ENCODE results near the gene AP1B1. TPM values are rescaled to one million over a fixed set of nuclear protein-coding genes. Genes with fewer than 3 reads are reported as not detected.

Gene AP1B1
- total and polyA plus RNA-seq, 2 experiments from 2014 or later = 46.6 to 50.1 TPM

GRCh38 chr22:29325785-29326315 lies 62.5 kb downstream of the AP1B1 start:
- no peaks in the 10 kb centered on the region for H3K27me3 ChIP-seq
- no peak overlapping the region for H2AFZ ChIP-seq
- H4K20me1 ChIP-seq (ENCODE audit: insufficient read depth, poor library complexity, severe bottlenecking) = no peaks in the 10 kb centered on the region
- no peaks in the 10 kb centered on the region for H3K9me3 ChIP-seq (ENCODE audit: low read depth)
- WGBS (ENCODE audit: low lambda C conversion rate, missing lambda C conversion rate) = 88% methylated on average over 9 of the region's 9 CpGs
- no peak for TF ChIP-seq CTCF (IDR thresholded peaks at IDR 0.05; ENCODE audit: poor library complexity)
- TF ChIP-seq EZH2phosphoT487 (IDR thresholded peaks at IDR 0.05; ENCODE audit: low read depth, severe bottlenecking, unreplicated experiment) = no peak
- no peak for TF ChIP-seq EZH2 (IDR thresholded peaks at IDR 0.05; ENCODE audit: borderline replicate concordance)
- no peaks in the 10 kb centered on the region for H3K36me3 ChIP-seq (replicated peaks; ENCODE audit: insufficient read depth, low read depth)
- H3K4me2 ChIP-seq = no peak overlapping the region
- DNase-seq (ENCODE audit: low spot score) = no peak
- H3K4me3 ChIP-seq = no peak overlapping the region
- H3K27ac ChIP-seq = no peak overlapping the region
- no peaks in the 10 kb centered on the region for H3K4me1 ChIP-seq (ENCODE audit: insufficient read depth)
- H3K79me2 ChIP-seq = no peaks in the 10 kb centered on the region
- H3K9me2 ChIP-seq (replicated peaks; ENCODE audit: insufficient read depth) = no peaks in the 10 kb centered on the region

GRCh38 chr22:29325356-29325755 lies 63.0 kb downstream of the AP1B1 start:
- H3K36me3 ChIP-seq (replicated peaks; ENCODE audit: insufficient read depth, low read depth) = no peaks in the 10 kb centered on the region
- no peaks in the 10 kb centered on the region for H3K9me3 ChIP-seq (ENCODE audit: low read depth)
- DNase-seq (ENCODE audit: low spot score) = no peak
- no peak overlapping the region for H3K27ac ChIP-seq
- no peak overlapping the region for H2AFZ ChIP-seq
- no peaks in the 10 kb centered on the region for H4K20me1 ChIP-seq (ENCODE audit: insufficient read depth, poor library complexity, severe bottlenecking)
- no peaks in the 10 kb centered on the region for H3K4me1 ChIP-seq (ENCODE audit: insufficient read depth)
- WGBS (ENCODE audit: low lambda C conversion rate, missing lambda C conversion rate) = 76% methylated on average over 8 of the region's 8 CpGs
- no peaks in the 10 kb centered on the region for H3K27me3 ChIP-seq
- H3K9me2 ChIP-seq (replicated peaks; ENCODE audit: insufficient read depth) = no peaks in the 10 kb centered on the region
- no peak for TF ChIP-seq EZH2 (IDR thresholded peaks at IDR 0.05; ENCODE audit: borderline replicate concordance)
- TF ChIP-seq EZH2phosphoT487 (IDR thresholded peaks at IDR 0.05; ENCODE audit: low read depth, severe bottlenecking, unreplicated experiment) = no peak
- TF ChIP-seq CTCF (IDR thresholded peaks at IDR 0.05; ENCODE audit: poor library complexity) = no peak
- no peaks in the 10 kb centered on the region for H3K79me2 ChIP-seq
- no peak overlapping the region for H3K4me3 ChIP-seq
- H3K4me2 ChIP-seq = no peak overlapping the region

DNA sequence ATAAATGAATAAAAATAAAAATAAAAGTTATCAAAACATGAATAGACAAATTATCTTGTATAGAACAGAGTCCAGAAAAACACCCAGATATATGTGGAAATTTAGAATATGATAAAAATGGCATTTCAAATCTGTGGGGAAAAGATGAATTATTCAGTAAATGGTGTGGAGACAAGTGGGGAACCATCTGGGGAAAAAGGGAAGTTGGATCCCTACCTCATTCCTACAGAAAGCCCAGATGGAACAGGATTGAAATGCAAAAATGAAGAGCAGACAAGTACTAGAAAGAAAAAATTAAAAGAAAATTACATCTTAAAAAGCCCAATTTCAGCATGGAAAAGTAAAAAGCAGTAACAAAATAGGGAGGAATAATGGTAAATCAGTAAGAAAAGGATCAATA lies 64.7 kb downstream of the AP1B1 start:
- no peak for TF ChIP-seq EZH2 (IDR thresholded peaks at IDR 0.05; ENCODE audit: borderline replicate concordance)
- TF ChIP-seq EZH2phosphoT487 (IDR thresholded peaks at IDR 0.05; ENCODE audit: low read depth, severe bottlenecking, unreplicated experiment) = no peak
- TF ChIP-seq CTCF (IDR thresholded peaks at IDR 0.05; ENCODE audit: poor library complexity) = no peak
- no peaks in the 10 kb centered on the region for H3K9me3 ChIP-seq (ENCODE audit: low read depth)

DNA sequence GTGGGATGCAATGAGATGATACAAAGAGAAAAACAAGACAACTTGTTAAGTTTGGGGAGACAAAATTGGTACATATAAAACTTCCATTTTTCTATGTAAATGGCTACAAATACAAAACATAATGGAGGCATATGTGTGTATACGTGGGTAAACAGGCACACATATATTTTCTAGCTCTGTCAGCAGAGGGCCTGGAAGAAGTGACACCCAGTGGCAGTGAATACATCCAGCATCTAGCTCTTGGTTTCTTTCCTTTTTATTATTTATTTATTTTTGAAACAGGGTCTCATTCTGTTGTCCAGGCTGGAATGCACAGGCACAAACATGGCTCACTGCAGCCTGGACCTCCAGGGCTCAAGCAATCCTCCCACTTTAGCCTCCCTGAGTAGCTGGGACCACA lies 67.8 kb downstream of the AP1B1 start:
- Histone ChIP-seq H3K27ac (no peak overlapping the region), H3K9me2 (replicated peaks; ENCODE audit: insufficient read depth) (no peaks in the 10 kb centered on the region), H3K36me3 (replicated peaks; ENCODE audit: insufficient read depth, low read depth) (no peaks in the 10 kb centered on the region), H3K9me3 (ENCODE audit: low read depth) (no peaks in the 10 kb centered on the region), H4K20me1 (ENCODE audit: insufficient read depth, poor library complexity, severe bottlenecking) (no peaks in the 10 kb centered on the region), H3K27me3 (peaks cover 10% of the 10 kb centered on the region), H2AFZ (no peak overlapping the region), H3K4me1 (ENCODE audit: insufficient read depth) (no peaks in the 10 kb centered on the region), H3K79me2 (no peaks in the 10 kb centered on the region), H3K4me2 (no peak overlapping the region), H3K4me3 (no peak overlapping the region)
- TF ChIP-seq EZH2phosphoT487 (IDR thresholded peaks at IDR 0.05; ENCODE audit: low read depth, severe bottlenecking, unreplicated experiment) (no peak), EZH2 (IDR thresholded peaks at IDR 0.05; ENCODE audit: borderline replicate concordance) (no peak), CTCF (IDR thresholded peaks at IDR 0.05; ENCODE audit: poor library complexity) (no peak)
- DNase-seq (ENCODE audit: low spot score) = no peak
- 60% methylated on average over 1 of the region's 1 CpG for WGBS (ENCODE audit: low lambda C conversion rate, missing lambda C conversion rate)

More for the DNA sequence above, 64.7 kb downstream of the AP1B1 start:
- H3K4me1 ChIP-seq (ENCODE audit: insufficient read depth) = no peaks in the 10 kb centered on the region
- DNase-seq (ENCODE audit: low spot score) = no peak
- H3K36me3 ChIP-seq (replicated peaks; ENCODE audit: insufficient read depth, low read depth) = no peaks in the 10 kb centered on the region
- no peaks in the 10 kb centered on the region for H3K9me2 ChIP-seq (replicated peaks; ENCODE audit: insufficient read depth)
- H4K20me1 ChIP-seq (ENCODE audit: insufficient read depth, poor library complexity, severe bottlenecking) = no peaks in the 10 kb centered on the region
- no peak overlapping the region for H3K4me3 ChIP-seq
- no peak overlapping the region for H3K27ac ChIP-seq
- H2AFZ ChIP-seq = no peak overlapping the region
- H3K4me2 ChIP-seq = no peak overlapping the region
- H3K79me2 ChIP-seq = no peaks in the 10 kb centered on the region
- H3K27me3 ChIP-seq = no peaks in the 10 kb centered on the region
